Transverse colon (tissue), 4 donors: ENCODE measurements around the gene LIMK1. TPM values are rescaled to one million over a fixed set of nuclear protein-coding genes. Genes with fewer than 3 reads are reported as not detected.

Experiments used
- DNase-seq: peaks from one replicate; pipeline ENCODE4 v3.0.0-alpha.2; 2019
- H3K27ac ChIP-seq, 4 donors: fragments of 200-600 bp; sonication (generic); 2 replicates each; pipeline ENCODE4 v1.5.1; 2016 to 2018; ENCODE audit warnings: inconsistent platforms in 4 of 4
- H3K27me3 ChIP-seq: fragments of 200-600 bp; sonication (generic); 2 replicates; pipeline ENCODE4 v1.5.1; 2017; ENCODE audit warnings: inconsistent platforms
- H3K36me3 ChIP-seq, 4 donors: fragments of 200-600 bp; sonication (generic); 2 replicates each; pipeline ENCODE4 v1.5.1; 2017 to 2019; ENCODE audit warnings: inconsistent platforms in 4 of 4
- H3K4me1 ChIP-seq, 4 donors: fragments of 200-600 bp; sonication (generic); 2 replicates each; pipeline ENCODE4 v1.5.1; 2017 to 2020; ENCODE audit warnings: inconsistent platforms in 4 of 4
- H3K4me3 ChIP-seq, 4 donors: fragments of 200-600 bp; sonication (generic); 1 replicate in 1 of 4; 2 replicates in 3 of 4; pipeline versions ENCODE4 v1.5.1 to v1.6.1; 2017 to 2019; ENCODE audit warnings: inconsistent platforms in 4 of 4
- H3K9me3 ChIP-seq, 2 donors: fragments of 200-600 bp; sonication (generic); 2 replicates each; pipeline ENCODE4 v1.5.1; 2017 to 2019; ENCODE audit warnings: inconsistent platforms in 2 of 2
- CTCF ChIP-seq, 5 experiments: fragments of 200-600 bp in 3 of 5; fragments of 450-650 bp in 2 of 5; sonication (generic) in 3 of 5; IDR thresholded peaks; 1 replicate in 2 of 5; 2 replicates in 3 of 5; pipeline ENCODE4 v1.5.1; 2016 to 2017; ENCODE audit warnings: antibody characterized with exemption in 5 of 5, inconsistent platforms in 3 of 5, mild to moderate bottlenecking in 2 of 5, moderate library complexity in 1 of 5
- EP300 ChIP-seq: sonication (generic); formaldehyde crosslinking; IDR thresholded peaks from one replicate; pipeline ENCODE4 v1.6.1; 2017; ENCODE audit warnings: antibody characterized with exemption, low read depth
- POLR2A ChIP-seq: fragments of 450-650 bp; IDR thresholded peaks from one replicate; pipeline ENCODE4 v1.6.1; 2016; ENCODE audit warnings: antibody characterized with exemption, mild to moderate bottlenecking, moderate library complexity
- POLR2AphosphoS5 ChIP-seq, 3 donors: sonication (generic); formaldehyde crosslinking; IDR thresholded peaks; one replicate each; pipeline ENCODE4 v1.6.1; 2016; ENCODE audit warnings: antibody characterized with exemption in 3 of 3
- WGBS, 2 donors: methylation state at CpG; one replicate each; pipeline ENCODE4 v1.1.5; 2018; ENCODE audit warnings: low coverage in 1 of 2; 5-methylcytosine and 5-hydroxymethylcytosine counted together
- in situ Hi-C, 4 donors: fragments of 200-750 bp; cut with MboI; loops; one replicate each; pipeline versions ENCODE4 v1.15.0 to v1.15.1; 2017; ENCODE audit warnings: low sequenced_read_pairs in 3 of 4, low pct_ligation_motif_present in 1 of 4, low pct_unique_long_range_greater_than_20kb in 1 of 4
- intact Hi-C: fragments of 100-400 bp; cut with DNase I; formaldehyde crosslinking; loops from one replicate; pipeline ENCODE4 v1.15.1; 2023; ENCODE audit warnings: low total_unique reads
- total RNA-seq, 4 donors: library from RNA; depleted of rRNA; stranded (reverse); fragments of >200 nt; gene quantifications; one replicate each; pipeline ENCODE4 v1.1.0, GENCODE V29; 2016

The LIMK1 gene
- total RNA-seq, 4 donors from 2014 or later: 13.4 to 44.2 (median 27.1) TPM

DNA sequence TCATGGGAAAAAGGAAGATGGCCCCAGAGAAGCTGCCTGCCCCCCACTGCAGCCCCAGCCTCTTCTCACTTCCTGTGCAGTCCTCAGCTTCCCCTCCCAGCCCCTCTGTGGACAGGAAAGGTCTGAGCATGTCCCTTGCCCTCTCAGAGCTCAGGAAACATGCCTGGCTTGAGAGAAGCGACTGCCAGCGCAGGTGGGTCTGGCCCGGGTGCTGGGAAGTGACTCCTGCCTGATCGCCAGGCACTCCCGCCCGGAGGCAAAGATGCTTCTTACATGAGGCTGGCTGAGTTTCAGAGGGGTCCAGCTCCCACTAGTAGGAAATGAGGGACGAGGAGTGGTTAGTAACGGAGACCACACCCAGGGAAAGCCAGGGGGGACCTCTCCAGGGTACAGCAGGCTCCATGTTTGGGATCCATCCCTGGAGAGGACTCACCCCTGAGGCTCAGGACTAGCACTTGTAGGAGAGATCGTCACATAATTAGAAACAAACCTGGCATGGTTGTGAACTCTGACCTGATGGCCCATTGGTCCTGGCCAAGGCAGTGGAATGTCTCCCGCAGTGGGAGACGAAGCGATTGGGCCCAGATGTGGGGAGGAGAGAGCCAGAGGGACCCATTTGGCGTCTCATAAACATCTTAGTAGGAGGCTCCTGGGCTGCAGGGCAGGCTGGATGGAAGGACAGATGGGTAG is 43.4 kb upstream of the LIMK1 start:
- TF ChIP-seq POLR2A (no peak), EP300 (no peak), CTCF (IDR thresholded peaks at IDR 0.05) (no peak), POLR2AphosphoS5 (IDR thresholded peaks at IDR 0.05) (no peak)
- Histone ChIP-seq H3K9me3 (no peaks in the 10 kb centered on the region), H3K27me3 (no peaks in the 10 kb centered on the region), H3K36me3 (no peaks in the 10 kb centered on the region), H3K27ac (no peak overlapping the region), H3K4me3 (no peak overlapping the region), H3K4me1 (peaks cover 12 to 25% (median 13%) of the 10 kb centered on the region in 4 donors)
- intact Hi-C loops (no loop called here), in situ Hi-C loops (no loop called here)
- no peak for DNase-seq
- 81 to 88% methylated on average over 4 to 13 of the region's 13 CpGs for WGBS, 2 donors

- TF ChIP-seq POLR2AphosphoS5 (IDR thresholded peaks at IDR 0.05) (no peak), POLR2A (no peak), EP300 (no peak), CTCF (IDR thresholded peaks at IDR 0.05) (no peak)
- Histone ChIP-seq H3K27ac (no peak overlapping the region), H3K4me1 (peaks cover 12 to 25% (median 13%) of the 10 kb centered on the region in 4 donors), H3K4me3 (no peak overlapping the region), H3K36me3 (no peaks in the 10 kb centered on the region), H3K9me3 (no peaks in the 10 kb centered on the region), H3K27me3 (no peaks in the 10 kb centered on the region)
- intact Hi-C loops (no loop called here), in situ Hi-C loops (no loop called here)
- no peak for DNase-seq
- WGBS, 2 donors: 80 to 93% methylated on average over 1 to 11 of the region's 12 CpGs
Observed at GRCh38 chr7:74040791-74041520, 42.6 kb upstream of the LIMK1 start.

DNA sequence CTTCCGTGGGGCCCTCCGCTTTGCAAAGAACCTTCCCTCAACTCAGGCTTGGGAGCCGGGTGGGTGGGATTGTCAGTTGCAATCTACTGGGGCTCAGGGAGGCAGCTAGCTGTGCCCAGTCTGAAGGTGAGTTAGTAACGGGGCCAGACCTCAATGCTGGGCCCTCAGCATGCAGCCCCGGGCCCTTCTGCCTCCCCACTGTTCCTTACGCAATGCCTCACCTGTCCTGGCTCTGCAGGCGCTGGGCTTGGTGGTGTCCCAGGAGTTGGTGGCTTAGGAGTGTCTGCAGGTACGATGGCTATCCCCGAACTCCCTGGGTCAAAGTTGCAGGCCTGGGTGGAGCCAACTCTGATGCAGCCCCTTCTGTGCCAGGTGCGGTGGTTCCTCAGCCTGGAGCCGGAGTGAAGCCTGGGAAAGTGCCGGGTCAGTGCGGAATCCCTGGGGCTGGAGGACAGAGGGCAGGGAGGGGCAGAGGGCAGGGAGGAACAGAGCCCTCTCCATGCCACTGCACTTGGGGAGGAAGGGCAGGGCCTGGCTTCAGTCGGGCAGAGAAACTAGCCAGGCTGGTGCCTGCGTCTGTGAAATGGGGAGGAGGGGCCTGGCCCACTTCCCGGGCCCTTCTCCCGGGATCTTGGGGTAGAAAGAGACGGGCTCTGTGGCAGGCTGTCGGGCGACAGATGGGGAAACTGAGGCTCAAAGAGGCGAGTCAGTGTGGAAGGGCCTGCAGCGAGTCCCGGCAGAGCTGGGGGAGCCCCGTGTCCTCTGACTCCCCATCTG is 40.7 kb upstream of the LIMK1 start:
- in situ Hi-C loops: no loop called here
- H3K4me1 ChIP-seq: peaks cover 12 to 21% (median 13%) of the 10 kb centered on the region in 4 donors
- WGBS, 2 donors: 67% methylated on average over 24 of the region's 24 CpGs; no CpG with 5 or more reads in 1 of the 2 donors
- H3K27ac ChIP-seq: peak overlapping the region; percentile 31 to 67 (median 48)
- intact Hi-C loops: no loop called here
- no peak for TF ChIP-seq EP300
- TF ChIP-seq CTCF (IDR thresholded peaks at IDR 0.05): no peak
- no peak for TF ChIP-seq POLR2A
- TF ChIP-seq POLR2AphosphoS5 (IDR thresholded peaks at IDR 0.05): no peak
- no peak for DNase-seq
- no peaks in the 10 kb centered on the region for H3K36me3 ChIP-seq
- no peaks in the 10 kb centered on the region for H3K27me3 ChIP-seq
- no peak overlapping the region for H3K4me3 ChIP-seq
- H3K9me3 ChIP-seq: no peaks in the 10 kb centered on the region

DNA sequence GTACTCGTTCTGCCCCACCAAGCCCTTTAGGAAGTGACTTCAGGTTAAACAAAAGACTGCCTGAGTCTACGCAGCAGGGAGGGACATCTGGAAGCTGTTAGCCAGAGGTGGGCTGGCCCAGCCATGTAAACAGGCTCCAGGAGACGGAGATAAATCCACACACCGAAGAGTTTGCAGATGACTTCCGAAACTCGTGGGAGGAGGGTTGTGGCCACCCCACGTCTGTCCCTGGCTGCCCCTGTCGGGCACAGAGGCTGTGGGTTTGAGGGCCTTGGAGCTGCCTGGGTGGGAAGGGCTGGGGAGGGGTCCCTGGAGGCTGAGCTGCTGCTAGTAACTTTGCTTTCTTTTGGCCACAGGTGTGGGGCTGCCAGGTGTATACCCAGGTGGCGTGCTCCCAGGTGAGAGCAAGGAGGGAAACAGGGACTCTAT is 40.1 kb upstream of the LIMK1 start:
- WGBS, 2 donors: 48 to 83% methylated on average over 1 to 9 of the region's 9 CpGs
- intact Hi-C loops: no loop called here
- Histone ChIP-seq H3K4me3 (no peak overlapping the region), H3K27me3 (no peaks in the 10 kb centered on the region), H3K4me1 (peaks cover 12 to 17% (median 13%) of the 10 kb centered on the region in 4 donors), H3K27ac (peak overlapping the region; percentile 31 to 67 (median 48)), H3K36me3 (no peaks in the 10 kb centered on the region), H3K9me3 (no peaks in the 10 kb centered on the region)
- in situ Hi-C loops: no loop called here
- peak; percentile 36 to 87 (median 37) for TF ChIP-seq POLR2AphosphoS5 (IDR thresholded peaks at IDR 0.05)
- no peak for TF ChIP-seq POLR2A
- peak; percentile 28 for TF ChIP-seq EP300
- TF ChIP-seq CTCF (IDR thresholded peaks at IDR 0.05): no peak
- DNase-seq: no peak
